Endodermal cell (in vitro differentiated cells): ENCODE results near the gene TAS2R43. TPM values are rescaled to one million over a fixed set of nuclear protein-coding genes. Genes with fewer than 3 reads are reported as not detected.

ENCODE experiments used
- DNase-seq: peaks from one replicate; pipeline ENCODE4 v3.0.0-alpha.2; 2017
- H3K27ac ChIP-seq: 2 replicates; pipeline ENCODE4 v1.5.1; 2013; ENCODE audit warnings: mild to moderate bottlenecking, low read depth, low read length, moderate library complexity
- H3K27me3 ChIP-seq: 2 replicates; pipeline ENCODE4 v1.6.1; 2013; ENCODE audit warnings: mild to moderate bottlenecking, low read length, moderate library complexity; ENCODE audit not compliant: insufficient read depth, control insufficient read depth, poor library complexity, severe bottlenecking
- H3K36me3 ChIP-seq: 2 replicates; pipeline ENCODE4 v1.7.0; 2013; ENCODE audit warnings: mild to moderate bottlenecking, low read length, moderate library complexity; ENCODE audit not compliant: control insufficient read depth, insufficient read depth
- H3K4me1 ChIP-seq: one replicate; pipeline ENCODE4 v1.7.0; 2013; ENCODE audit warnings: low read length; ENCODE audit not compliant: control insufficient read depth, insufficient read depth
- H3K4me3 ChIP-seq: 2 replicates; pipeline ENCODE4 v1.5.1; 2013; ENCODE audit warnings: mild to moderate bottlenecking, low read length, moderate library complexity
- H3K9ac ChIP-seq: 2 replicates; pipeline ENCODE4 v1.6.1; 2013; ENCODE audit warnings: mild to moderate bottlenecking, low read length, moderate library complexity; ENCODE audit not compliant: poor library complexity, severe bottlenecking; ENCODE audit errors: extremely low read depth
- H3K9me3 ChIP-seq: 2 replicates; pipeline ENCODE4 v1.6.1; 2013; ENCODE audit warnings: mild to moderate bottlenecking, low read length, moderate library complexity; ENCODE audit not compliant: control insufficient read depth
- H3K27ac Mint-ChIP-seq: 2 replicates; pipeline ENCODE4 v1.8.0; 2020; ENCODE audit warnings: mixed read lengths
- H3K27me3 Mint-ChIP-seq: 2 replicates; pipeline ENCODE4 v1.8.0; 2021; ENCODE audit warnings: mild to moderate bottlenecking, mixed read lengths; ENCODE audit not compliant: insufficient read depth
- H3K36me3 Mint-ChIP-seq: 2 replicates; pipeline ENCODE4 v1.8.0; 2020; ENCODE audit warnings: low read depth, mixed read lengths
- H3K4me1 Mint-ChIP-seq: 2 replicates; pipeline ENCODE4 v1.8.0; 2020; ENCODE audit warnings: mixed read lengths
- H3K4me3 Mint-ChIP-seq: 2 replicates; pipeline ENCODE4 v1.8.0; 2020; ENCODE audit warnings: mild to moderate bottlenecking, moderate library complexity, mixed read lengths
- H3K9me3 Mint-ChIP-seq: 2 replicates; pipeline ENCODE4 v1.8.0; 2020; ENCODE audit warnings: mild to moderate bottlenecking, mixed read lengths
- CTCF ChIP-seq: fragments of 200-600 bp; sonication (generic); conservative IDR thresholded peaks from 2 replicates; pipeline ENCODE4 v1.5.0; 2021; ENCODE audit warnings: antibody characterized with exemption, mild to moderate bottlenecking
- WGBS, 2 experiments: methylation state at CpG; one replicate each; pipeline versions ENCODE4 v1.1.5 to v1.1.7; 2013; ENCODE audit warnings: missing lambda C conversion rate in 2 of 2, mixed read lengths in 1 of 2; ENCODE audit not compliant: insufficient coverage in 1 of 2, insufficient read length in 1 of 2; 5-methylcytosine and 5-hydroxymethylcytosine counted together
- long read RNA-seq, 4 experiments: library from polyadenylated mRNA in 2 of 4; library from RNA in 1 of 4; library from capped mRNA in 1 of 4; stranded (forward) in 3 of 4; unstranded in 1 of 4; transcript quantifications; one replicate each; pipeline ENCODE4 v2.0.0, GENCODE V29; 2020 to 2021; ENCODE audit warnings: inconsistent platforms in 1 of 4
- polyA plus RNA-seq, 2 experiments: library from polyadenylated mRNA; stranded (reverse); fragments of 50-300 nt; gene quantifications; one replicate each; pipeline ENCODE4 v1.2.3, GENCODE V29; 2013
- total RNA-seq, 2 donors: library from RNA; stranded (reverse); fragmentation: NEBNext Ultra II Directional in 1 of 2; extraction: Animal tissue kit (Norgen Biotek cat#: 25700) in 1 of 2; gene quantifications; 2 replicates in 1 of 2; 3 replicates in 1 of 2; pipeline ENCODE4 v1.2.1, GENCODE V29; 2021

The TAS2R43 gene
- total RNA-seq, result 1 to 10 TPM in 1 of 2 donors, under 1 TPM in 1; 0.82 to 2.5 TPM
- polyA plus RNA-seq (2013, experiment 1 of 2), result not detected
- not detected for polyA plus RNA-seq (2013, experiment 2 of 2)
- long read RNA-seq, experiment 1, result 0 reads
- long read RNA-seq, experiment 2, result 0 reads
- long read RNA-seq, experiment 3, result 0 reads
- long read RNA-seq, experiment 4, result 0 reads

- TF ChIP-seq CTCF, result no peak
- Mint-ChIP-seq H3K27me3 (no peaks in the 10 kb centered on the region), H3K9me3 (no peaks in the 10 kb centered on the region), H3K4me1 (no peaks in the 10 kb centered on the region), H3K27ac (no peak within 1 kb of the TSS), H3K36me3 (peaks cover 29% of the 10 kb centered on the region), H3K4me3 (no peak within 1 kb of the TSS)
- no peaks in the 10 kb centered on the region for H3K27me3 ChIP-seq
- no peaks in the 10 kb centered on the region for H3K9me3 ChIP-seq
- no peaks in the 10 kb centered on the region for H3K4me1 ChIP-seq
- DNase-seq, result no peak
- H3K9ac ChIP-seq, result no peak within 1 kb of the TSS
- no peak within 1 kb of the TSS for H3K4me3 ChIP-seq
- WGBS, 2 experiments, result no CpG with 5 or more reads among the region's 6 CpGs
- no peak within 1 kb of the TSS for H3K27ac ChIP-seq
- H3K36me3 ChIP-seq, result no peaks in the 10 kb centered on the region
These were observed at the start of gene TAS2R43 for GRCh38 chr12:11092128-11092527. Gene TAS2R43 (minus strand): TSS chr12:11092313. CDS start chr12:11092229, 84 bp downstream.

- no peak for TF ChIP-seq CTCF
- WGBS, 2 experiments, result 0% methylated on average over 1 of the region's 2 CpGs
- Mint-ChIP-seq H3K27me3 (no peaks in the 10 kb centered on the region), H3K4me3 (no peak overlapping the region), H3K27ac (no peak overlapping the region), H3K9me3 (peaks cover 1% of the 10 kb centered on the region), H3K36me3 (peaks cover 19% of the 10 kb centered on the region), H3K4me1 (peaks cover 7% of the 10 kb centered on the region)
- Histone ChIP-seq H3K9me3 (no peaks in the 10 kb centered on the region), H3K4me3 (no peak overlapping the region), H3K36me3 (peaks cover 3% of the 10 kb centered on the region), H3K27me3 (no peaks in the 10 kb centered on the region), H3K9ac (no peak overlapping the region), H3K27ac (no peak overlapping the region), H3K4me1 (no peaks in the 10 kb centered on the region)
- DNase-seq, result no peak
These were observed 44.0 kb upstream of the TAS2R43 start for GRCh38 chr12:11136075-11136474.

- no peak within 1 kb of the TSS for H3K9ac ChIP-seq
- H3K27ac Mint-ChIP-seq, result no peak within 1 kb of the TSS
- H3K4me1 ChIP-seq, result no peaks in the 10 kb centered on the region
- no peaks in the 10 kb centered on the region for H3K27me3 ChIP-seq
- no peaks in the 10 kb centered on the region for H3K27me3 Mint-ChIP-seq
- no peaks in the 10 kb centered on the region for H3K9me3 ChIP-seq
- TF ChIP-seq CTCF, result no peak
- H3K36me3 ChIP-seq, result peaks cover 2% of the 10 kb centered on the region
- H3K4me1 Mint-ChIP-seq, result peaks cover 7% of the 10 kb centered on the region
- no peak within 1 kb of the TSS for H3K4me3 Mint-ChIP-seq
- peaks cover 15% of the 10 kb centered on the region for H3K36me3 Mint-ChIP-seq
- 44 to 63% methylated on average over 2 to 3 of the region's 3 CpGs for WGBS, 2 experiments
- H3K4me3 ChIP-seq, result no peak within 1 kb of the TSS
- H3K27ac ChIP-seq, result no peak within 1 kb of the TSS
- no peak for DNase-seq
- peaks cover 1% of the 10 kb centered on the region for H3K9me3 Mint-ChIP-seq
These were observed 42.2 kb upstream of the TAS2R43 start, which contains the start of gene TAS2R30 for GRCh38 chr12:11134305-11134704. Gene TAS2R30 (minus strand): TSS chr12:11134644. CDS start chr12:11134244, 400 bp downstream.
